ENCODE results near the gene LSS. TPM values are rescaled to one million over a fixed set of nuclear protein-coding genes. Genes with fewer than 3 reads are reported as not detected.
"Not testable (repeated sequence)": the region's sequence is repeated elsewhere in the genome, so short reads cannot be mapped to it uniquely, and the experiment has no call there.

The LSS gene
- total RNA-seq, 4 donors from 2014 or later, result 60.8 to 165 (median 81.7) TPM

DNA sequence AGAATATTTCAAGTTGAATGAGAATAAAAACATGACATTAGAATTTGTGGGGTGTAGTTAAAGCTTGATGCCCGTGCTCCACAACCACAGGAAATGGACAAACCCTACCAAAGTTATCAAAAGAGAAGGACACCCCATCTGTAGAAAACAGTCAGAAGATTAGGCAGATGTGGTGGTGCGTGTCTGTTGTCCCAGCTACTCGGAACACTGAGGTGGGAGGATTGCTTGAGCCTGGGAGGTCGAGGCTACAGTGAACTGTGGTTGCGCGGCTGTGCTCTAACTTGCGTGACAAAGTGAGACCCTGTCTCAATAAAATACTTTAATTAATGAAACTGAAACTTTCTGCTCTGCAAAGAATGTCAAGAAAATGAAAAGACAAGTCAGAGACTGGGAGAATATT is 42.9 kb downstream of the LSS start:
- intact Hi-C loops (cut with DNase I; ENCODE audit: low total_unique reads), result no loop called here
- TF ChIP-seq, protein P1, sequence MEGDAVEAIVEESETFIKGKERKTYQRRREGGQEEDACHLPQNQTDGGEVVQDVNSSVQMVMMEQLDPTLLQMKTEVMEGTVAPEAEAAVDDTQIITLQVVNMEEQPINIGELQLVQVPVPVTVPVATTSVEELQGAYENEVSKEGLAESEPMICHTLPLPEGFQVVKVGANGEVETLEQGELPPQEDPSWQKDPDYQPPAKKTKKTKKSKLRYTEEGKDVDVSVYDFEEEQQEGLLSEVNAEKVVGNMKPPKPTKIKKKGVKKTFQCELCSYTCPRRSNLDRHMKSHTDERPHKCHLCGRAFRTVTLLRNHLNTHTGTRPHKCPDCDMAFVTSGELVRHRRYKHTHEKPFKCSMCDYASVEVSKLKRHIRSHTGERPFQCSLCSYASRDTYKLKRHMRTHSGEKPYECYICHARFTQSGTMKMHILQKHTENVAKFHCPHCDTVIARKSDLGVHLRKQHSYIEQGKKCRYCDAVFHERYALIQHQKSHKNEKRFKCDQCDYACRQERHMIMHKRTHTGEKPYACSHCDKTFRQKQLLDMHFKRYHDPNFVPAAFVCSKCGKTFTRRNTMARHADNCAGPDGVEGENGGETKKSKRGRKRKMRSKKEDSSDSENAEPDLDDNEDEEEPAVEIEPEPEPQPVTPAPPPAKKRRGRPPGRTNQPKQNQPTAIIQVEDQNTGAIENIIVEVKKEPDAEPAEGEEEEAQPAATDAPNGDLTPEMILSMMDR (IDR thresholded peaks at IDR 0.05), result no peak
- TF ChIP-seq POLR2A (IDR thresholded peaks at IDR 0.05), result no peak
- no peak overlapping the region for H3K4me3 ChIP-seq (ENCODE audit: low read depth, poor library complexity, severe bottlenecking)
- WGBS, 2 donors, result 86 to 87% methylated on average over 7 of the region's 7 CpGs
- DNase-seq (ENCODE audit: low spot score in 2 of 2), result no peak

DNA sequence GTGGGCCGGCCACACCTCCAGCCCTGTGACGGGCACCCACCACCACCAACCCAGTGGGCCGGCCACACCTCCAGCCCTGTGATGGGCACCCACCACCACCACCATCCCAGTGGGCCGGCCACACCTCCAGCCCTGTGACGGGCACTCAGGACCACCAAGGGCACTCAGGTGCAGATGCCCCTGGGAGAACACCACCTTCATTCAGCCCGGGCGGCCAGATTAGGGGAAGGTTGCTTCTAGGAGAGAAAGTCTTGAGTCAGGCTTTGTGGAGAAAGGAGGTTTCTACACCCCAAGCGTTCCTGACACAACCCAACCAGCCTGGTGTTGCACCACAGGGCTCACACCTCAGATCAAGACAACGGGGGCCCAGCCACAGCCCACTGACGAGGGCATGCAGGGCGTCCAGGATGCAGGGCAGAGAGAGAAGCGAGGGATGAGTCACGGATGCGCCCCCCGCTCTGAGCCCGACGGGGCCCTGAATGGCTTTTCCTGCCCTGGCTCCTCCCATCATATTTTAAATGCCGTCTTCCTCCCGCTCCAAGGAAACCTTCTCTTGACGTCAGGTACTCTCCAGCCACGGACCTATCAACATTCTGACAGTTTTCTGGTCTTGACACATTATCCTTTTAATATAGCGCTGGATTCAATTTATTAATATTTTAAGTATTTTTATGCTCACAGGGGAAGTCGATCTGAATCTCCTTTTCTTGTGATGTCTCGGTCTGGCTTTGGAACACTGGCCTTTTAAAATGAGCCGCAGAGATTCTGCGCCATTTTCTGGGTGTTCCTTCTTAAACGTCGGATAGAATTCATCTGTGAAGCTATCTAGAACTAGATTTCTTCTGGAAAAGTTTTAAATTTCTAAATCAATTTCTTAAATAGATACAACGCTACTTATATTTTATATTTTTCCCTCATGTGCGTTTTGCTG is 43.7 kb downstream of the LSS start:
- TF ChIP-seq, protein P1 (IDR thresholded peaks at IDR 0.05), result no peak
- no peak for TF ChIP-seq POLR2A (IDR thresholded peaks at IDR 0.05)
- WGBS, 2 donors, result 18 to 39% methylated on average over 28 to 29 of the region's 30 CpGs
- intact Hi-C loops (cut with DNase I; ENCODE audit: low total_unique reads), result no loop called here
- DNase-seq (ENCODE audit: low spot score in 2 of 2), result peak; percentile 70 to 95
- peak overlapping the region; percentile 25 for H3K4me3 ChIP-seq (ENCODE audit: low read depth, poor library complexity, severe bottlenecking)

DNA sequence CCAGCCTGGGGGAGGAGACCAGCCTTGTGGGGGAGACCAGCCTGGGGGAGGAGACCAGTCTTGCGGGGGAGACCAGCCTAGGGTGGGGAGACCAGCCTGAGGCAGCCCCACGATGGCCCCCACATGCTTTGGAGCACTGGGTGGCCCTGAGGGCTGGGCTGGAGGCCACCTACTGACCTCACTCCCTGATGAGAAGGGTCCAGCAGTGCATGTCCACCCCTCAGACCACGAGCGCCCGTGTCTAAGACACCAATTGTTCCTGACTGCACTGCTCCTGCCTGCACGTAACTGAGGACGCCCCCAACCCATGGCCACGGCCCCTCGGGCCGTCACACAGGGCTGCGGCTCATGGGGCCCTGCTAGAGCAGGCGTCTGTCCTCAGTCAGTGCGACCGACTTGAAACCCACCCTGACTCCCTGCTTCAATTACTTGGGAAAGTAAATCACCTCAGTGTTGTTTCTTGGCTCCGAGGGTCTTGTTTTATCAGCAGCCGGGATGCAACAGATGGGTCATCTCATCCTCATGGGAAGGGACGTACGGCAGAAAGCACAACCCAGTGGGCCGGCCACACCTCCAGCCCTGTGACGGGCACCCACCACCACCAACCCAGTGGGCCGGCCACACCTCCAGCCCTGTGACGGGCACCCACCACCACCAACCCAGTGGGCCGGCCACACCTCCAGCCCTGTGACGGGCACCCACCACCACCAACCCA is 44.5 kb downstream of the LSS start, which contains the start of gene SPATC1L:
Gene SPATC1L (minus strand): TSS at position 550 of the 715 bp plus-strand sequence. CDS start 1,643 bp downstream, outside the sequence.
- TF ChIP-seq, protein P1 (IDR thresholded peaks at IDR 0.05), result no peak
- TF ChIP-seq POLR2A (IDR thresholded peaks at IDR 0.05), result no peak

DNA sequence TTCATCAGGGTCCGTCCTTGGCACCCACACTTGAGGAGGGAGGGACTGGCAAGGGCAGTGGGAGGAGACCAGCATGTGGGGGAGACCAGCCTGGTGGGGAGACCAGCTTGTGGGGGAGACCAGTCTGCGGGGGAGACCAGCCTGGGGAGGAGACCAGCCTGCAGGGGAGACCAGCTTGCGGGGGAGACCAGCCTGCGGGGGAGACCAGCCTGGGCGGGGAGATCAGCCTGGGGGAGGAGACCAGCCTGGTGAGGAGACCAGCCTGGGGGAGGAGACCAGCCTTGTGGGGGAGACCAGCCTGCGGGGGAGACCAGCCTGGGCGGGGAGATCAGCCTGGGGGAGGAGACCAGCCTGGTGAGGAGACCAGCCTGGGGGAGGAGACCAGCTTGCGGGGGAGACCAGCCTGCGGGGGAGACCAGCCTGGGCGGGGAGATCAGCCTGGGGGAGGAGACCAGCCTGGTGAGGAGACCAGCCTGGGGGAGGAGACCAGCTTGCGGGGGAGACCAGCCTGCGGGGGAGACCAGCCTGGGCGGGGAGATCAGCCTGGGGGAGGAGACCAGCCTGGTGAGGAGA is 45.2 kb downstream of the LSS start:
- WGBS, 2 donors, result 44% methylated on average over 1 of the region's 13 CpGs; no CpG with 5 or more reads in 1 of the 2 donors
- DNase-seq (ENCODE audit: low spot score in 2 of 2); H3K4me3 ChIP-seq (ENCODE audit: low read depth, poor library complexity, severe bottlenecking); intact Hi-C loops (cut with DNase I; ENCODE audit: low total_unique reads): not testable (repeated sequence)

More for the DNA sequence above, 44.5 kb downstream of the LSS start, which contains the start of gene SPATC1L:
- WGBS, 2 donors, result 5 to 41% methylated on average over 16 to 19 of the region's 24 CpGs
- H3K4me3 ChIP-seq (ENCODE audit: low read depth, poor library complexity, severe bottlenecking), result peak within 1 kb of the TSS; percentile 25
- intact Hi-C loops (cut with DNase I; ENCODE audit: low total_unique reads), result no loop called here
- DNase-seq (ENCODE audit: low spot score in 2 of 2), result peak in 1 of 2 donors; percentile 90

DNA sequence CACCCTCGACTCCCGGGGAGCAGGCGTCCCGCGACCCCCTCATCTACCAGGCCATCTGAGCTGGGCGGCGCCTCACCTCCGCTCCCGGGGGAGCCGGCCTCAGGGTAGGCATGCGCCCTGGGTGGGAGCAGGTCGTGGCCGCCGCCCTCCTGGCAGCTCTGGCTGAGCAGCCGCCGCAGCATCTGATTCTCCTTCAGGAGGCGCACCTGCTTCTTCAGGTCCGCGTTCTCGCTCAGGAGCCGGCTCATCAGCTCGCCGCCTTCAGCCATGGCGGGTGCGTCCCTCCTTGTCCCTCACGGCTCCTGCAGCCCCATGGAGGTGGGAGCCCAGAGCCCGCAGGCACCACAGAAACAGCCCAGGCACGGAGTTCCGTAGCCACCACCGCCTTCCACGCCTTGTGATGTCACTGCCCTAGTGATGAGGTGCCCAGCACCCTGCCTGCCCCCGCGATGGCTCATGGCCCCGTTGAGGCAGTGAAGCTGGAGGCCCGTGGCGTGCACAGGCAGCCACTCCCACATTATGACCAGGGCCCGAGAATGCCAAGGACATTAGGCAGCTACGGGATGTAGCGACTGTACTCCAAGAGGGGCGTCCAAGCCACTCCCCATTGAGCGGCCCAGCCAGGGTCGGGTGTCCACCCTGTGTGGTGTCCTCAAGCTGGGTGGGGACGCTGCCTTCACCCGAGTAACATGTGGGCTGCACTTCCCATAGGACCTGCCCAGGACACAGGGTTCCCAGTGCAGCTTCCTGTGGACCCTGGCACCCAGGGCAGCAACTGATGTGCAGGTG is 45.8 kb downstream of the LSS start:
- WGBS, 2 donors, result 88 to 93% methylated on average over 36 to 44 of the region's 44 CpGs
- peak; percentile 19 to 85 for DNase-seq (ENCODE audit: low spot score in 2 of 2)
- H3K4me3 ChIP-seq (ENCODE audit: low read depth, poor library complexity, severe bottlenecking), result no peak overlapping the region
- TF ChIP-seq, protein P1 (IDR thresholded peaks at IDR 0.05), result no peak
- no peak for TF ChIP-seq POLR2A (IDR thresholded peaks at IDR 0.05)
- intact Hi-C loops (cut with DNase I; ENCODE audit: low total_unique reads), result no loop called here

All from lower leg skin (tissue), 4 donors.